IMR-90 (cell line): ENCODE measurements around the gene RPS6KA6. TPM values are rescaled to one million over a fixed set of nuclear protein-coding genes. Genes with fewer than 3 reads are reported as not detected.

Experiments
- ATAC-seq: fragments of 200-7000 bp; cut with Tn5 transposase; 2 replicates; pipeline ENCODE4 v1.9.1; 2020; ENCODE audit warnings: low read depth, mild to moderate bottlenecking, moderate library complexity
- BruUV-seq: library from RNA; stranded (reverse); fragments of 400-500 nt; replicated peaks from 2 replicates; lab custom pipeline; 2021; lab: Mats Ljungman, UMichigan
- CTCF ChIA-PET: fragments of 300-600 bp; formaldehyde crosslinking; extraction: SDS; loops from one replicate; lab custom pipeline; 2021; ENCODE audit warnings: antibody characterized with exemption; lab: Yijun Ruan, JAX
- POLR2A ChIA-PET: fragments of 300-600 bp; sonication (Branson Sonifier 250); formaldehyde crosslinking; loops from one replicate; lab custom pipeline; 2022; ENCODE audit warnings: antibody characterized with exemption; ENCODE audit not compliant: unreplicated experiment; lab: Charles Lee
- DNase-seq: peaks from one replicate; pipeline ENCODE4 v3.0.0; 2013
- H2AFZ ChIP-seq: replicated peaks from 2 replicates; pipeline ENCODE3; 2013; ENCODE audit warnings: low read length, mild to moderate bottlenecking; ENCODE audit not compliant: poor library complexity
- H2AK5ac ChIP-seq: 2 replicates; pipeline ENCODE4 v1.6.1; 2013; ENCODE audit warnings: low read depth, low read length, inconsistent platforms
- H2AK9ac ChIP-seq: replicated peaks from 2 replicates; pipeline ENCODE3; 2013; ENCODE audit warnings: mild to moderate bottlenecking, low read depth, low read length, moderate library complexity; ENCODE audit not compliant: poor library complexity
- H2BK120ac ChIP-seq: 2 replicates; pipeline ENCODE4 v1.6.1; 2013; ENCODE audit warnings: low read depth, low read length, inconsistent platforms
- H2BK15ac ChIP-seq: 3 replicates; pipeline ENCODE4 v1.6.1; 2013; ENCODE audit warnings: low read depth, low read length, inconsistent platforms
- H2BK20ac ChIP-seq: 2 replicates; pipeline ENCODE4 v1.6.1; 2013; ENCODE audit warnings: low read depth, mild to moderate bottlenecking, inconsistent platforms, low read length, moderate library complexity
- H2BK5ac ChIP-seq: 2 replicates; pipeline ENCODE4 v1.6.1; 2013; ENCODE audit warnings: mild to moderate bottlenecking, low read depth, low read length, inconsistent platforms; ENCODE audit not compliant: poor library complexity, severe bottlenecking
- H3K14ac ChIP-seq: replicated peaks from 2 replicates; pipeline ENCODE4 v1.6.1; 2013; ENCODE audit warnings: low read depth, low read length, inconsistent platforms
- H3K18ac ChIP-seq: 2 replicates; pipeline ENCODE4 v1.6.1; 2013; ENCODE audit warnings: low read depth, low read length, control low read depth
- H3K23ac ChIP-seq: 2 replicates; pipeline ENCODE4 v1.6.1; 2013; ENCODE audit warnings: low read depth, low read length, inconsistent platforms
- H3K27ac ChIP-seq: 2 replicates; pipeline ENCODE4 v1.5.1; 2013; ENCODE audit warnings: mild to moderate bottlenecking, control low read depth, low read length; ENCODE audit not compliant: insufficient read depth
- H3K27me3 ChIP-seq: 2 replicates; pipeline ENCODE4 v1.6.1; 2013; ENCODE audit warnings: low read length; ENCODE audit not compliant: control insufficient read depth, insufficient read depth
- H3K36me3 ChIP-seq: 2 replicates; pipeline ENCODE4 v1.6.1; 2013; ENCODE audit warnings: low read length, mixed read lengths; ENCODE audit not compliant: control insufficient read depth, insufficient read depth
- H3K4ac ChIP-seq: 2 replicates; pipeline ENCODE4 v1.6.1; 2013; ENCODE audit warnings: low read depth, low read length, inconsistent platforms
- H3K4me1 ChIP-seq: 2 replicates; pipeline ENCODE4 v1.6.1; 2013; ENCODE audit warnings: low read length, mixed read lengths; ENCODE audit not compliant: control insufficient read depth, insufficient read depth
- H3K4me2 ChIP-seq: 2 replicates; pipeline ENCODE4 v1.6.1; 2013; ENCODE audit warnings: low read depth, mild to moderate bottlenecking, control low read depth, low read length, moderate library complexity
- H3K4me3 ChIP-seq: 2 replicates; pipeline ENCODE4 v1.5.1; 2013; ENCODE audit warnings: low read depth, mild to moderate bottlenecking, control low read depth, low read length, moderate library complexity; ENCODE audit not compliant: insufficient read depth
- H3K56ac ChIP-seq: 2 replicates; pipeline ENCODE4 v1.6.1; 2013; ENCODE audit warnings: low read length, inconsistent platforms; ENCODE audit not compliant: insufficient read depth; ENCODE audit errors: extremely low read depth
- H3K79me1 ChIP-seq, 2 experiments: 2 replicates each; pipeline ENCODE4 v1.6.1; 2013; ENCODE audit warnings: low read length in 2 of 2, inconsistent platforms in 1 of 2, low read depth in 1 of 2
- H3K9ac ChIP-seq: 2 replicates; pipeline ENCODE4 v1.6.1; 2013; ENCODE audit warnings: low read depth, low read length, control low read depth
- H3K9me1 ChIP-seq: 2 replicates; pipeline ENCODE4 v1.6.1; 2013; ENCODE audit warnings: low read length, inconsistent platforms; ENCODE audit not compliant: insufficient read depth
- H3K9me3 ChIP-seq: 2 replicates; pipeline ENCODE4 v1.6.1; 2013; ENCODE audit warnings: low read length; ENCODE audit not compliant: control insufficient read depth, insufficient read depth
- H4K20me1 ChIP-seq: 2 replicates; pipeline ENCODE4 v1.6.1; 2013; ENCODE audit warnings: low read length, inconsistent platforms; ENCODE audit not compliant: insufficient read depth
- H4K5ac ChIP-seq: 2 replicates; pipeline ENCODE4 v1.6.1; 2013; ENCODE audit warnings: mild to moderate bottlenecking, low read depth, low read length, control low read depth
- H4K8ac ChIP-seq, 2 experiments: 2 replicates each; pipeline ENCODE4 v1.6.1; 2013; ENCODE audit warnings: low read depth in 2 of 2, low read length in 2 of 2, control low read depth in 1 of 2, inconsistent platforms in 1 of 2
- H4K91ac ChIP-seq: 2 replicates; pipeline ENCODE4 v1.6.1; 2013; ENCODE audit warnings: low read depth, low read length, inconsistent platforms; ENCODE audit not compliant: insufficient read depth
- BHLHE40 ChIP-seq: fragments of 150-350 bp; IDR thresholded peaks from 2 replicates; pipeline ENCODE4 v1.6.1; 2016; ENCODE audit warnings: mild to moderate bottlenecking, low read depth, low read length
- CEBPB ChIP-seq: IDR thresholded peaks from 2 replicates; pipeline ENCODE4 v1.6.1; 2012; ENCODE audit warnings: low read depth, low read length, improper control_type of control experiment
- CHD1 ChIP-seq: IDR thresholded peaks from 2 replicates; pipeline ENCODE4 v1.6.1; 2012; ENCODE audit warnings: low read depth, low read length, improper control_type of control experiment
- CTCF ChIP-seq: conservative IDR thresholded peaks from 2 replicates; pipeline ENCODE4 v1.5.1; 2012; ENCODE audit warnings: mild to moderate bottlenecking, low read depth, low read length, improper control_type of control experiment
- ELK1 ChIP-seq: fragments of 150-350 bp; IDR thresholded peaks from 2 replicates; pipeline ENCODE4 v1.6.1; 2016; ENCODE audit warnings: low read depth, mild to moderate bottlenecking, low read length, moderate library complexity, borderline replicate concordance
- FOS ChIP-seq: fragments of 150-350 bp; IDR thresholded peaks from 2 replicates; pipeline ENCODE4 v1.6.1; 2016; ENCODE audit warnings: low read depth, low read length
- MAFK ChIP-seq: IDR thresholded peaks from 2 replicates; pipeline ENCODE4 v1.6.1; 2012; ENCODE audit warnings: low read depth, low read length, improper control_type of control experiment
- MAZ ChIP-seq: IDR thresholded peaks from 2 replicates; pipeline ENCODE4 v1.6.1; 2012; ENCODE audit warnings: low read depth, mild to moderate bottlenecking, low read length, improper control_type of control experiment, moderate library complexity, borderline replicate concordance
- MXI1 ChIP-seq: IDR thresholded peaks from 2 replicates; pipeline ENCODE4 v1.6.1; 2012; ENCODE audit warnings: low read depth, mild to moderate bottlenecking, low read length, moderate library complexity, borderline replicate concordance
- POLR2A ChIP-seq: IDR thresholded peaks from 2 replicates; pipeline ENCODE4 v1.6.1; 2012; ENCODE audit warnings: mild to moderate bottlenecking, low read depth, low read length
- RAD21 ChIP-seq: IDR thresholded peaks from 2 replicates; pipeline ENCODE4 v1.6.1; 2012; ENCODE audit warnings: low read length, improper control_type of control experiment
- RCOR1 ChIP-seq: IDR thresholded peaks from 2 replicates; pipeline ENCODE4 v1.6.1; 2012; ENCODE audit warnings: mild to moderate bottlenecking, low read length, improper control_type of control experiment; ENCODE audit not compliant: insufficient replicate concordance
- RFX5 ChIP-seq: IDR thresholded peaks from 2 replicates; pipeline ENCODE4 v1.8.0; 2012; ENCODE audit warnings: low read depth, mild to moderate bottlenecking, low read length, moderate library complexity
- SMC3 ChIP-seq: fragments of 150-350 bp; IDR thresholded peaks from 2 replicates; pipeline ENCODE4 v1.6.1; 2016; ENCODE audit warnings: low read depth, mild to moderate bottlenecking, antibody characterized with exemption, low read length, moderate library complexity
- USF2 ChIP-seq: fragments of 150-350 bp; IDR thresholded peaks from 2 replicates; pipeline ENCODE4 v1.6.1; 2017; ENCODE audit warnings: mild to moderate bottlenecking, antibody characterized with exemption, low read length, low read depth
- WGBS, 2 experiments: methylation state at CpG; one replicate each; pipeline versions ENCODE4 v1.1.5 to v1.1.7; 2013; ENCODE audit warnings: missing lambda C conversion rate in 2 of 2; ENCODE audit not compliant: insufficient read length in 1 of 2; ENCODE audit errors: extremely low coverage in 2 of 2; 5-methylcytosine and 5-hydroxymethylcytosine counted together
- dilution Hi-C: fragments of 300-500 bp; cut with HindIII; formaldehyde crosslinking; loops from one replicate; pipeline ENCODE4 v1.14.3; 2018; ENCODE audit warnings: low sequenced_read_pairs; ENCODE audit not compliant: unreplicated experiment
- in situ Hi-C: fragments of 300-500 bp; cut with MboI; formaldehyde crosslinking; loops from 3 replicates; pipeline ENCODE4 v1.14.3; 2019; ENCODE audit warnings: low sequenced_read_pairs, inconsistent platforms, mixed read lengths
- intact Hi-C: fragments of 100-400 bp; cut with micrococcal nuclease; formaldehyde crosslinking; loops from 2 replicates; pipeline ENCODE4 v1.10.0; 2022
- polyA plus RNA-seq, 3 experiments: library from polyadenylated mRNA; depleted of rRNA; stranded (reverse); fragments of >200 nt; gene quantifications; 2 replicates each; pipeline ENCODE4 v1.2.3, GENCODE V29; 2012; ENCODE audit warnings: low replicate concordance in 1 of 3
- total RNA-seq: library from RNA; depleted of rRNA; stranded (reverse); fragments of >200 nt; gene quantifications from 2 replicates; pipeline ENCODE4 v1.2.3, GENCODE V29; 2012

Gene RPS6KA6
- total and polyA plus RNA-seq, 2 of the 4 experiments (the other 2 are of a cell fraction): 3.6 to 6.8 TPM

GRCh38 chrX:84216406-84216805, 28.4 kb upstream of the RPS6KA6 start:
- Histone ChIP-seq H2AFZ (no peak overlapping the region), H3K14ac (no peak overlapping the region), H3K4me2 (no peak overlapping the region), H2BK20ac (no peak overlapping the region), H3K18ac (no peak overlapping the region), H3K36me3 (no peaks in the 10 kb centered on the region), H3K9ac (no peak overlapping the region), H2BK5ac (no peak overlapping the region), H4K5ac (no peak overlapping the region), H3K27ac (no peak overlapping the region), H3K56ac (no peak overlapping the region), H4K8ac (no peak overlapping the region), H3K23ac (no peak overlapping the region), H3K4ac (no peak overlapping the region), H3K9me1 (no peaks in the 10 kb centered on the region), H2AK9ac (no peak overlapping the region), H4K91ac (no peak overlapping the region), H3K79me1 (no peaks in the 10 kb centered on the region), H3K9me3 (no peaks in the 10 kb centered on the region), H3K27me3 (no peaks in the 10 kb centered on the region), H2BK15ac (no peak overlapping the region), H2AK5ac (no peak overlapping the region), H4K20me1 (no peaks in the 10 kb centered on the region), H3K4me3 (no peak overlapping the region), H2BK120ac (no peak overlapping the region), H3K4me1 (no peaks in the 10 kb centered on the region)
- DNase-seq: no peak
- POLR2A ChIA-PET: no interaction called here
- no peak for ATAC-seq
- 23% methylated on average over 2 of the region's 5 CpGs; no CpG with 5 or more reads in 1 of the 2 experiments for WGBS, 2 experiments
- no TSS peak for BruUV-seq
- intact Hi-C loops: no loop called here
- TF ChIP-seq RFX5 (no peak), BHLHE40 (no peak), RCOR1 (no peak), CTCF (no peak), CEBPB (no peak), USF2 (no peak), RAD21 (no peak), MAFK (no peak), SMC3 (no peak), MAZ (no peak), FOS (no peak), ELK1 (no peak), CHD1 (no peak), MXI1 (no peak), POLR2A (no peak)
- dilution Hi-C loops: no loop called here
- in situ Hi-C loops: no loop called here
- CTCF ChIA-PET: no interaction called here
